22Rv1 (cell line): ENCODE results near the gene CTTNBP2.
"Not testable (repeated sequence)": the region's sequence is repeated elsewhere in the genome, so short reads cannot be mapped to it uniquely, and the experiment has no call there.

Experiments
- H3K27ac ChIP-seq: fragments of 450-650 bp; 2 replicates; pipeline ENCODE4 v1.5.1; 2017
- ZFX ChIP-seq: fragments of 450-650 bp; IDR thresholded peaks from 2 replicates; pipeline ENCODE4 v1.6.1; 2017; ENCODE audit warnings: antibody characterized with exemption, borderline replicate concordance
- TF ChIP-seq, protein P1 (sequence below): fragments of 450-650 bp; IDR thresholded peaks from 2 replicates; pipeline ENCODE4 v1.5.1; 2017; ENCODE audit warnings: mild to moderate bottlenecking

Gene CTTNBP2

DNA sequence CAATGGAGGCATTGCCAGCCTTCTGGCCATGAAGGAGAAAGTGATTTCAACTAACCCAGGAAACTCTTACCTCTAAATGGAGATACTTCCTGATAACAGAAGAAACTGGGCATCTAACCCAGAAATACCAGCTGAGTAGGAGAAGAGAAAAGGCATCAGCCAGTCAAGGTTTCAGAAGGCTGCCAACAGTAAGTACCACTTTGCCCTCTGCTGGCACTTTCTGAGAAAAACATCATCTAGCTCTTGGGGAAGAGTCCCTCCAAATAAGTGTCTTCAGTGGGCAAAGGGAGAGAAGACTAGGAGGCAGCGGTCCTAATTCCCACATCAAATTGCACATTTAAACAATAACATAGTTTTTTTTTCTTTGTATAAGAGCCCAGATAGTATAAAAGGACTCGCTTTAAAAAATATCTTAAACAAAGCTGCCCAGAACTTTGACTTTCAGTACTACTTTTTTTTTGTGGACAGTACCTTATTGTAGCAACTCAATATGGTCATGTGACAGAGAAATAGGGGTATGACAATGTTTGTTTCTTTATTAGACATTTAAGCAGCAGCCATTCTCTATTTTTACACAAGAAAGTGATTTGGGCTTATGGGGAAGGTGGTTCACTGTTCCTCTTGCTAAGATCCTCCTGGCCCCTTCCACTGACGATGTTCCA is 157.3 kb downstream of the CTTNBP2 start:
- TF ChIP-seq, protein P1, sequence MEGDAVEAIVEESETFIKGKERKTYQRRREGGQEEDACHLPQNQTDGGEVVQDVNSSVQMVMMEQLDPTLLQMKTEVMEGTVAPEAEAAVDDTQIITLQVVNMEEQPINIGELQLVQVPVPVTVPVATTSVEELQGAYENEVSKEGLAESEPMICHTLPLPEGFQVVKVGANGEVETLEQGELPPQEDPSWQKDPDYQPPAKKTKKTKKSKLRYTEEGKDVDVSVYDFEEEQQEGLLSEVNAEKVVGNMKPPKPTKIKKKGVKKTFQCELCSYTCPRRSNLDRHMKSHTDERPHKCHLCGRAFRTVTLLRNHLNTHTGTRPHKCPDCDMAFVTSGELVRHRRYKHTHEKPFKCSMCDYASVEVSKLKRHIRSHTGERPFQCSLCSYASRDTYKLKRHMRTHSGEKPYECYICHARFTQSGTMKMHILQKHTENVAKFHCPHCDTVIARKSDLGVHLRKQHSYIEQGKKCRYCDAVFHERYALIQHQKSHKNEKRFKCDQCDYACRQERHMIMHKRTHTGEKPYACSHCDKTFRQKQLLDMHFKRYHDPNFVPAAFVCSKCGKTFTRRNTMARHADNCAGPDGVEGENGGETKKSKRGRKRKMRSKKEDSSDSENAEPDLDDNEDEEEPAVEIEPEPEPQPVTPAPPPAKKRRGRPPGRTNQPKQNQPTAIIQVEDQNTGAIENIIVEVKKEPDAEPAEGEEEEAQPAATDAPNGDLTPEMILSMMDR, result peak; percentile 89
- no peak for TF ChIP-seq ZFX
- no peak overlapping the region for H3K27ac ChIP-seq

DNA sequence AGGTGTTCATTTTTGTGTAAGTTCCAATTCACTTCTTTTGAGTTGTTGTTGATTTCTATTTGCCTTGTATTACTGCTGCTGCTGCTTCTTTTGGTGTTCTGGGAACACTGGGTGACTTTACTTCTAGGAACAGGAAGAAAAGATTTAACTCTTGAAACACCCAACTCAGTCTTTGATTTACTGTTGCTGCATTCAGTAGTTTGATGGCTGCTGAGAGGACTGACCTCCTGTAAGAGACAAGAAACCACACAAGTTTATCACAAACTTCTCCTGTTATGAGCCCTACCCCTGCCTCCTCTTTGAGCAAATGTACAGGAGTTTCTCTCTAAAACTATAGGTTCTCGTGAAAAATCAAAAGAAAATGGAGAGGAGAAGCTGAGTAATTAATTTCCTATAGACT is 161.7 kb downstream of the CTTNBP2 start:
- TF ChIP-seq, protein P1, result no peak
- no peak for TF ChIP-seq ZFX
- H3K27ac ChIP-seq, result no peak overlapping the region

DNA sequence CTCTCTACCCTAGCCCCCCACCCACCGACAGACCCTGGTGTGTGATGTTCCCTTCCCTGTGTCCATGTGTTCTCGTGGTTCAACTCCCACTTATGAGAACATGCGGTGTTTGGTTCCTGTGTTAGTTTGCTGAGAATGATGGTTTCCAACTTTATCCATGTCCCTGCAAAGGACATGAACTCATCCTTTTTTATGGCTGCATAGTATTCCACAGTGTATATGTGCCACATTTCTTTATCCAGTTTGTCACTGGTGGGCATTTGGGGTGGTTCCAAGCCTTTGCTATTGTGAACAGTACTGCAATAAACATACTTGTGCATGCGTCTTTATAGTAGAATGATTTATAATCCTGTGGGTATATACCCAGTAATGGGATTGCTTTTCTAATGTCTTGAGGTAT is 165.1 kb downstream of the CTTNBP2 start:
- H3K27ac ChIP-seq, result not testable (repeated sequence)

DNA sequence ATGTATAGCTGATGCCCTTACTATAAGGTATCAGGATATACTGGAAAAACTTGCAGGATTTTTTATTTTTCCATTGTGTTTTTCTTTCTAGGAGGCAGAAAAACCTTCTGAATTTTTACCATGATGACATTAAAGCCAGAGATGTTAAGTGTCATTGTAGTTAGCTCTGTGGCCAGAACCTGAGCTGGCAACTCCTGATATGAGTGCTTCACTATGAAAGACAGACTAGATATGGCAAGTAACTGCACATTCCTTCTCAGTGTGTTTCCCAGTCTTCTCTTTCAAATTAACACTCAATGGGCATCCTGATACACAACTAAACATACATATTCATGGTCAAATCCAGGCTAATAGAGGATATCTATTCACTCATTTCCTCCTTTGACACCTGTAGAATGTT is 166.2 kb downstream of the CTTNBP2 start:
- TF ChIP-seq, protein P1, result no peak
- no peak for TF ChIP-seq ZFX
- no peak overlapping the region for H3K27ac ChIP-seq

DNA sequence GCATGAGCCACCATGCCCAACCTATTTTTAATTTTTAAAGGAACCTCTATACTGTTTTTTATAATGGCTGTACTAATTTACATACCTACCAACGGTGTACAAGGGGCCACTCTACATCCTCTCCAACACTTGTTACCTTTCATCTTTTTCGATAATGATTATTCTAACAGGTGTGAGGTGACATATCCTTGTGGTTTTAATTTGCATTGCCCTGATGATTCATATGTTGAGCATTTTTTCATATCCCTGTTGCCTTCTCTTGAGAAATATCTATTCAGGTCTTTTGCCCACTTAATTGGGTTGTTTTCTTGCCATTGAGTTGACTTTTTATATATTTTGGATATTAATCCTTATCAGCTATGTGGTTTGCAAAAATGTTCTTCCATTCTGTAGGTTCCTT is 167.0 kb downstream of the CTTNBP2 start:
- H3K27ac ChIP-seq, result no peak overlapping the region
- no peak for TF ChIP-seq ZFX
- TF ChIP-seq, protein P1, result no peak

DNA sequence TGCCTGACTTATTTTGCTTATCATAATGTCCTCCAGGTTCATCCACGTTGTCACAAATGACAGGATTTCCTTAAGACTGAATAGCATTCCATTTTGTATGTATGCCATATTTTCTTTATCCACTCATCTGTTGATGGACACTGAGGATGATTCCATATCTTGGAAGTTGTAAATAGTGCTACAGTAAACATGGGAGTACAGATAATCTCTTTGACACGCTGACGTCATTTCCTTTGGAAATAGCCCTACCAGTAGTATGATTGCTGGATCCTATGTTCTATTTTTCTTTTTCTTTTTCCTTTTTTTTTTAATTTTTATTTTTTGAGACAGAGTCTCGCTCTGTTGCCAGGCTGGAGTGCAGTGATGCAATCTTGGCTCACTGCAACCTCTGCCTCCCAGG is 167.6 kb downstream of the CTTNBP2 start:
- H3K27ac ChIP-seq, result no peak overlapping the region
- no peak for TF ChIP-seq ZFX
- TF ChIP-seq, protein P1, result no peak

DNA sequence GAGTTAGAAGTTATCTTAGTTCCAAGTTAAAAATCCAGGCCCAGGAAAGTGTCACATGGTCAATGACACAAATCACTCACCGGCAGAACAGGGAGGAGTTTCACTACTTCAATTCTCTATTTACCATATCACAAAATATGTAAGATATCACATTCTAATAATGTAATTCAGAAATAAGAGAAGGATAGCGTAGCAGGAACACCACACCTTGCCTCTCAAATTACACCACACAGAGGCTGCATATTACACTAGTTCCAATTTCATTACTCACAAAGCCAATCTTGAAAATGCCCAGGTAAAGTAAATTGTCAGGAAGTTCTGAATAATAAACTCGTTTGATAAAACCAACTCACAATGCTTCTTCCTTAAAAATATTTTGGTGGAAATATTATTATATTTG is 169.2 kb downstream of the CTTNBP2 start:
- no peak for TF ChIP-seq ZFX
- TF ChIP-seq, protein P1, result no peak
- H3K27ac ChIP-seq, result no peak overlapping the region

DNA sequence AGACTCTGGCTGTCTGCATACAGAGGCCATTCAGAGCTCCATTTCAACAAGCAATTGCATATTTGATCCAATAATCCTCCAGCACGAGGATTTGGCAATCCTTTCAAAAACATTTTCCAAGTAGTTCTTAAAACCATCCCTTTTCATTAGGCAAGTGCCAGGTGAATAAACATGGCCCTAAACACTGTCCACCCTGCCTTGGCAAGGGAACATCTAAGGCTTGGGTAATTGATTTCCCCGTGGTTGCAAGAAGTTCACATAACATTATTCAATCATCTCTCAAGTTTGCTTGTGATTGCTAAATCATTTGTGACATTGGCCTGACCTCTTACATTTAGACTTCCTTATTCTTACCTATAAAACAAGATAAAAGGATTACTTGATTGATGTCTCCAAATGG is 175.2 kb downstream of the CTTNBP2 start:
- TF ChIP-seq ZFX, result no peak
- TF ChIP-seq, protein P1, result no peak
- no peak overlapping the region for H3K27ac ChIP-seq
